C4-2B (cell line): ENCODE measurements around the gene DOCK6.

ENCODE experiments used
- CTCF ChIP-seq: fragments of 450-650 bp; conservative IDR thresholded peaks from 2 replicates; pipeline ENCODE4 v1.5.1; 2017; ENCODE audit warnings: mild to moderate bottlenecking
- ZFX ChIP-seq: fragments of 450-650 bp; IDR thresholded peaks from 2 replicates; pipeline ENCODE4 v1.6.1; 2017

GRCh38 chr19:11242864-11243797, 19.2 kb downstream of the DOCK6 start:
- TF ChIP-seq CTCF (peak; percentile 89), ZFX (no peak)
